Measurements from ENCODE around the gene COBL. TPM values are rescaled to one million over a fixed set of nuclear protein-coding genes. Genes with fewer than 3 reads are reported as not detected.

The COBL gene
- total and polyA plus RNA-seq, 2 experiments from 2014 or later: not detected

GRCh38 chr7:51067757-51068156, 248.9 kb downstream of the COBL start:
- no peaks in the 10 kb centered on the region for H3K27me3 ChIP-seq (replicated peaks; ENCODE audit: insufficient read depth)
- H3K27ac ChIP-seq: no peak overlapping the region
- 42 to 44% methylated on average over 7 of the region's 7 CpGs for WGBS, 2 experiments (ENCODE audit: low coverage in 1 of 2, low lambda C conversion rate in 2 of 2, missing lambda C conversion rate in 2 of 2)
- H3K79me2 ChIP-seq (ENCODE audit: insufficient read depth): no peaks in the 10 kb centered on the region
- H3K9ac ChIP-seq: no peak overlapping the region
- no peaks in the 10 kb centered on the region for H3F3A ChIP-seq (ENCODE audit: insufficient read depth)
- H3K9me2 ChIP-seq (ENCODE audit: insufficient read depth): no peaks in the 10 kb centered on the region
- H3K36me3 ChIP-seq (ENCODE audit: low read depth): no peaks in the 10 kb centered on the region
- peaks cover 15% of the 10 kb centered on the region for H3K4me1 ChIP-seq (ENCODE audit: insufficient read depth)
- no peak overlapping the region for H3K4me3 ChIP-seq
- TF ChIP-seq EZH2 (IDR thresholded peaks at IDR 0.05; ENCODE audit: insufficient read depth, poor library complexity, severe bottlenecking) (no peak), EZH2phosphoT487 (IDR thresholded peaks at IDR 0.05; ENCODE audit: insufficient read depth, low read depth) (no peak)
- H4K20me1 ChIP-seq (ENCODE audit: insufficient read depth): no peaks in the 10 kb centered on the region
- H3K4me2 ChIP-seq (ENCODE audit: unreplicated experiment): no peak overlapping the region
- DNase-seq: peak; percentile 68
- no peak overlapping the region for H2AFZ ChIP-seq
- in situ Hi-C loops (cut with MboI): no loop called here
- H3K9me3 ChIP-seq (ENCODE audit: low read depth): no peaks in the 10 kb centered on the region

GRCh38 chr7:51067258-51067657, 249.4 kb downstream of the COBL start:
- H3F3A ChIP-seq (ENCODE audit: insufficient read depth): no peaks in the 10 kb centered on the region
- no peaks in the 10 kb centered on the region for H3K27me3 ChIP-seq (replicated peaks; ENCODE audit: insufficient read depth)
- no peak for TF ChIP-seq EZH2phosphoT487 (IDR thresholded peaks at IDR 0.05; ENCODE audit: insufficient read depth, low read depth)
- no peak for TF ChIP-seq EZH2 (IDR thresholded peaks at IDR 0.05; ENCODE audit: insufficient read depth, poor library complexity, severe bottlenecking)
- peaks cover 15% of the 10 kb centered on the region for H3K4me1 ChIP-seq (ENCODE audit: insufficient read depth)
- in situ Hi-C loops (cut with MboI): no loop called here
- no peak for DNase-seq
- H3K9me2 ChIP-seq (ENCODE audit: insufficient read depth): no peaks in the 10 kb centered on the region
- H4K20me1 ChIP-seq (ENCODE audit: insufficient read depth): no peaks in the 10 kb centered on the region
- H3K36me3 ChIP-seq (ENCODE audit: low read depth): no peaks in the 10 kb centered on the region
- H3K4me2 ChIP-seq (ENCODE audit: unreplicated experiment): no peak overlapping the region
- no peak overlapping the region for H2AFZ ChIP-seq
- no peaks in the 10 kb centered on the region for H3K79me2 ChIP-seq (ENCODE audit: insufficient read depth)
- H3K9ac ChIP-seq: no peak overlapping the region
- no peak overlapping the region for H3K27ac ChIP-seq
- no peaks in the 10 kb centered on the region for H3K9me3 ChIP-seq (ENCODE audit: low read depth)
- H3K4me3 ChIP-seq: no peak overlapping the region

- DNase-seq: no peak
- Histone ChIP-seq H3K9me2 (ENCODE audit: insufficient read depth) (no peaks in the 10 kb centered on the region), H3K27me3 (replicated peaks; ENCODE audit: insufficient read depth) (no peaks in the 10 kb centered on the region), H3K36me3 (ENCODE audit: low read depth) (no peaks in the 10 kb centered on the region), H3K79me2 (ENCODE audit: insufficient read depth) (no peaks in the 10 kb centered on the region), H3K9ac (no peak overlapping the region), H3K27ac (no peak overlapping the region), H3F3A (ENCODE audit: insufficient read depth) (no peaks in the 10 kb centered on the region), H3K9me3 (ENCODE audit: low read depth) (no peaks in the 10 kb centered on the region), H3K4me1 (ENCODE audit: insufficient read depth) (peaks cover 15% of the 10 kb centered on the region), H4K20me1 (ENCODE audit: insufficient read depth) (no peaks in the 10 kb centered on the region), H3K4me2 (ENCODE audit: unreplicated experiment) (no peak overlapping the region), H2AFZ (no peak overlapping the region), H3K4me3 (no peak overlapping the region)
- no peak for TF ChIP-seq EZH2 (IDR thresholded peaks at IDR 0.05; ENCODE audit: insufficient read depth, poor library complexity, severe bottlenecking)
- in situ Hi-C loops (cut with MboI): no loop called here
- WGBS, 2 experiments (ENCODE audit: low coverage in 1 of 2, low lambda C conversion rate in 2 of 2, missing lambda C conversion rate in 2 of 2): 84 to 85% methylated on average over 5 of the region's 5 CpGs
Observed at GRCh38 chr7:51066405-51066882, 250.2 kb downstream of the COBL start.

GRCh38 chr7:51065766-51066165, 250.8 kb downstream of the COBL start:
- Histone ChIP-seq H3K9me2 (ENCODE audit: insufficient read depth) (no peaks in the 10 kb centered on the region), H3K9ac (no peak overlapping the region), H3F3A (ENCODE audit: insufficient read depth) (no peaks in the 10 kb centered on the region), H3K36me3 (ENCODE audit: low read depth) (no peaks in the 10 kb centered on the region), H3K4me3 (no peak overlapping the region), H4K20me1 (ENCODE audit: insufficient read depth) (no peaks in the 10 kb centered on the region), H3K79me2 (ENCODE audit: insufficient read depth) (no peaks in the 10 kb centered on the region), H2AFZ (no peak overlapping the region), H3K27ac (no peak overlapping the region), H3K4me2 (ENCODE audit: unreplicated experiment) (no peak overlapping the region), H3K4me1 (ENCODE audit: insufficient read depth) (peaks cover 15% of the 10 kb centered on the region), H3K9me3 (ENCODE audit: low read depth) (no peaks in the 10 kb centered on the region), H3K27me3 (replicated peaks; ENCODE audit: insufficient read depth) (no peaks in the 10 kb centered on the region)
- TF ChIP-seq EZH2 (IDR thresholded peaks at IDR 0.05; ENCODE audit: insufficient read depth, poor library complexity, severe bottlenecking): no peak
- TF ChIP-seq EZH2phosphoT487 (IDR thresholded peaks at IDR 0.05; ENCODE audit: insufficient read depth, low read depth): no peak
- in situ Hi-C loops (cut with MboI): no loop called here
- 77 to 78% methylated on average over 6 of the region's 6 CpGs for WGBS, 2 experiments (ENCODE audit: low coverage in 1 of 2, low lambda C conversion rate in 2 of 2, missing lambda C conversion rate in 2 of 2)
- no peak for DNase-seq

- Histone ChIP-seq H3K27ac (no peak overlapping the region), H3K27me3 (replicated peaks; ENCODE audit: insufficient read depth) (no peaks in the 10 kb centered on the region), H4K20me1 (ENCODE audit: insufficient read depth) (no peaks in the 10 kb centered on the region), H3K9ac (no peak overlapping the region), H3K9me3 (ENCODE audit: low read depth) (no peaks in the 10 kb centered on the region), H2AFZ (no peak overlapping the region), H3K36me3 (ENCODE audit: low read depth) (no peaks in the 10 kb centered on the region), H3K4me2 (ENCODE audit: unreplicated experiment) (no peak overlapping the region), H3K4me1 (ENCODE audit: insufficient read depth) (peaks cover 6% of the 10 kb centered on the region), H3F3A (ENCODE audit: insufficient read depth) (no peaks in the 10 kb centered on the region), H3K9me2 (ENCODE audit: insufficient read depth) (no peaks in the 10 kb centered on the region), H3K79me2 (ENCODE audit: insufficient read depth) (no peaks in the 10 kb centered on the region), H3K4me3 (no peak overlapping the region)
- in situ Hi-C loops (cut with MboI): no loop called here
- no peak for TF ChIP-seq EZH2phosphoT487 (IDR thresholded peaks at IDR 0.05; ENCODE audit: insufficient read depth, low read depth)
- no peak for TF ChIP-seq EZH2 (IDR thresholded peaks at IDR 0.05; ENCODE audit: insufficient read depth, poor library complexity, severe bottlenecking)
- WGBS, 2 experiments (ENCODE audit: low coverage in 1 of 2, low lambda C conversion rate in 2 of 2, missing lambda C conversion rate in 2 of 2): 91 to 92% methylated on average over 3 of the region's 3 CpGs
- no peak for DNase-seq
Observed at GRCh38 chr7:51064688-51065087, 251.9 kb downstream of the COBL start.

Measured in GM23248 (cell line).